GM21423 (cell line): Measurements from ENCODE around the gene ALDH5A1.

ENCODE experiments used
- ATAC-seq: cut with Tn5 transposase; IDR thresholded peaks from one replicate; pipeline ENCODE4 v1.9.1; 2021; ENCODE audit warnings: mild to moderate bottlenecking, moderate library complexity; ENCODE audit not compliant: unreplicated experiment

The ALDH5A1 gene

DNA sequence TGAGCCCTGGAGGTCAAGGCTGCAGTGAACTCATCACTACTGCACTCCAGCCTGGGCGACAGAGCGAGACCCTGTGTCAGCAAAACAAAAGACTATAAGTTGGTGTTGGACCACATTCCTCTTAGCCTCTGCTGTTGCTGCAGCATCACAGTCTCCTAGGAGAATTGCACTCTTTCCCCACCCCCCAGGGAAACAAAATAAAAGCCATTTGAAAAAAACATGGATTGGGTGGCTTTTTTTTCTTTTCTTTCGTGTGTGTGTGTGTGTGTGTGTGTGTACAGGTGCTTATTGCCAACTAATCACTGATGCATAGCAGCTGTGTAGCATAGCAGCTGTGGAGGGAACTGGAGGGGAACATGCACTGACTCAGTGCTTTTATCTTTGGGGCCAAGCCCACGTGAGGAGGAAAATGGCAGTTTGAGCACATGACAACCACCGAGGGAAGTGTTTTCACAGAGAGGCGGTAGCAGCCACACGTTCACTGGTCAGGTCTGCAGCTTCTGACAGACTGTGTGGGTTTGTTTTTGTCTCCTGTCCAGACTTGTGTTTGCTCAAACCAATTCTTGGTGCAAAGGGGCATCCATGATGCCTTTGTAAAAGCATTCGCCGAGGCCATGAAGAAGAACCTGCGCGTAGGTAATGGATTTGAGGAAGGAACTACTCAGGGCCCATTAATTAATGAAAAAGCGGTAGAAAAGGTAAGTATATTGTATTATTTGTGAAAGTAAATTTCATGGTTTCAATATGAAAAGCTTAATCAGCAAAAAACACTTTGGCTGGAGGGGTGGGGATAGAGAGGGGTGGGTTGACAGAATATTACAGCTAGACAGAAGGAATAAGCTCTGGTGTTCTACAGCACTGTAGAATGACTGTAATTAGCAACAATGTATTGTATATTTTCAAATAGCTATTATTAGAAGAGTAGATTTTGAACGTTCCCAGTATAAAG is 27.7 kb downstream of the ALDH5A1 start:
- ATAC-seq, result peak; percentile 50

DNA sequence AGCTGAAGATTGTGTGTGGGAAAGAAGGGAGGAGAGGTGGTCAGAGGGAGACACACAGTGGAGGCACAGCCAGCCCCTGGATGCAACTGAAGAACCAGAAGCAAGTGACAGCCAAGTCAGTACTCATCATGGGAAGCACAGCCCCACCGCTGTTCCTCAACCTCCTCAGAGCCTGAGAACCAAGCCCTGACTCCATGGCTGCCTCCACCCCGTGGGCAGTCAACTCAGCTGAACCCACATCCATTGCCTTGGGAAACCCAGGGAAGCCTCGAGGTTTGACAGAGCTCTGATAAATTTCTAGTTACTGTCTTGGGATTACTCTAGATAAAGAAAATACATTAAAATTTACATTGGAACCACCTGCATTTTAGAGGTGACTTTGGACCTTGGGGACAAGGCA is 29.6 kb downstream of the ALDH5A1 start:
- ATAC-seq, result no peak

DNA sequence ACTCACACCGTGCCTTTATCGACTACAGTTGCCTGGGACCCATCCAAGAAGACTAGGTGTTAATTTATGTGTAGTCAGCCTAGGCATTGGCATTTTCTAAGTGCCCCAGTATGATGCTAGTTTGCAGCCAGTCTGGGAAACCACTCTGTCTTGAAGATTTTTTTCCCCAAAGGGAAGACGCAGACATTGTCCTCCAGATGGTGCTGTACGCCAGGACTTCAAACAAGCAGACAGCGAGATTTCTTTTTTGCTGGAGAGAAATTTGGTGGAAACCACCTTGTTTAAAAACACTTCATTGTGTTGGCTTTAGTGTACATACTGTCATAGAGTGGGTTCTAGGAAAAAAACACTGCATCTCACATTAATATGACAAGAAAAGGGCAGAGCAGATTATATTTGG is 30.0 kb downstream of the ALDH5A1 start:
- ATAC-seq, result no peak

DNA sequence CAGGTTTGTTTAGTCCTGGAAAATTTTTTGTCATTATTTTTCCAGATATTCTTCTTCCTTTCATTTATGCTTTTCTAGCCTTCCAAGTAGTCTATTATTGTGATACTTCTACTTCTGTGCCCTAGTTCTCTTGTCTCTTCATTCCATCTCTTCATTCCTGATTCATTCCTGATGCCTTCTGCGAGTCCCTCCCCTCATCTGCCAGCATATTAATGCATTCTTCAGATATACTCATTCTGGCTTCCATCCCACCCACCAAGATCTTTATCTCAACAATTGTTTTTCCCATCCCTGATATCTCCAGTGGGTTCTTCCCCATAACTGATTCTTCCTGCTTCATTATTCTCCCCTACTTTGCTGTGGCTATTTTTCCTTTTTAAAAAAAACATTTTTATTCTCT is 35.2 kb downstream of the ALDH5A1 start:
- ATAC-seq, result no peak

DNA sequence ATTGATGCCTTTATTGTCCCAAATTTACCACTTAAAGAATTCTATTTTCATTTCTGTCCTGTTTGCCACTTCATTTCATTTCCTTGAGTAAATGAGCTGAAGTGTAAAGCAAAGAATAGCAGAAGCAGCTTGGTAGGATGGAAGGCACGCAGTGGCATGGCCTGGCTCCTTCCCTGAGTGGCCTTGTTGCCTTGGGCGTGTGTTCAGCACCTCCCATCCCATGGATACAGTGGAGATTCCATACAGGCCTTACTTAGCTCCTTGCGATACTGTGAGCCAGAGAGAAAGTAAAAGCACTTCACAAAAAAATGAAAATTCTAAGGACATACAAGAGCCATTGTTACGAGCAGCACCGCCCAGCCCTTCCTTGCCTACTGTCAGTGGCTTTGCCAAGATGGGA is 39.6 kb downstream of the ALDH5A1 start:
- no peak for ATAC-seq

DNA sequence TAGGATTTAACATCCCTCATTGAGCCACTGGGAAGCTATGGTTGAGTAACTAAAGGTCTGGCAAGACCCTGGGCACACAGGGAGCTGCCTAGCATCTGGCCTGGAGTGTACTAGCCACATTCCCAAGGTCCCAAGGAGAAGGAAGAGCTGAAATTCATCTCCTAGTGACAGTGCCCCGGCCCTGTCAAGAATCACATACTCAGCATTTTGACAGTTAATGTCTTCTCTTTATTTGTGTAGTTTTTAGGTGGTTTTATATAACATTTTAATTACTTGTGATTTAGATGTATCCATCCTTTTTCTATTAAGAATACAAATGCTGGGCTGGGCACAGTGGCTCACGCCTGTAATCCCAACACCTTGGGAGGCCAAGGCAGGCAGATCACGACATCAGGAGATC is 40.4 kb downstream of the ALDH5A1 start:
- no peak for ATAC-seq

DNA sequence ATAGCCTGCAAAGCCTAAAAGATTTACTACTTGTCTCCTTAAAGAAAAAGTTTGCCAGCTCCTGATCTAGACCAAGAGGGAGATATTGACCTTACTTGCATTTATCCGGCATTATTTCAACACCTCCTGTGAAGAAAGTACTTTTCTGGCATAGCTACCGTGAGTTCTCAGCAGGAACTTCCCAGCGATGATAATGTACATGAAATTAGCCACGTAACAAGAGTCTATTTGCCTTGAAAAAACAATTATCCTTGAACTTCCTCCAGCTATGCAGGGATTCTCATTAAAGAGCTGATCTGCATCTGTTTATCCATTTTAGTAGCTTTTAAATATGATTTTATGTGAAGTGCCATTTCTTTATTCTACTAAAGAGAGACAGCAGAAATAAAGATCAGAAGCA is 41.7 kb downstream of the ALDH5A1 start:
- ATAC-seq, result no peak

DNA sequence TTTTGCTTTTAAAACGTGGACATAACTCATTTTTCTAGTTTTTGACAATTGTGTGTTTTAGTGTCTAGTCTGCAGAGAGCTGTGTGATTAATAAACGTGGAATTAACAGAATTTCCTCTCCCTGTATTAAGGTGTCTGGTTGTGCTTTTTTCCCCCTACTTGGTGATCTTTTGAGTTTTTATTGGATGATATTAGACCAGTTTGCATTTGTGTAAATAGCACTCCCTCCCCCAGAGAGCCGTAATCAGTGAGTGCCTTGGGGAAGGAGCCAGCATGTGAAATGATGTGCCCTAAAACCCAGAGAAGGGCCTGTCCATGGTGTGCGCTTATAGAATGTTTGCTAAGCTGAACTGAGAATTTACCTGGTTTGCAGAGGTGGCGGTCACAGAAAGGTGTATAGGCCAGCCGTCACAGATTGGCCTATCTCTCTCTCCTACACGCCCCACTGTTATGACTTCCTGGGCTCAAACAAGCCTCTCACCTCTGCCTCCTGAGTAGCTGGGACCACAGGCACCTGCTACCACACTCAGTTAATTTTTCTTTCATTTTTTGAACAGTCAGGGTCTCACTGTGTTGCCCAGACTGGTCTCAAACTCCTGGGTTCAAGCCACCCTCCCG is 42.4 kb downstream of the ALDH5A1 start:
- ATAC-seq, result no peak

DNA sequence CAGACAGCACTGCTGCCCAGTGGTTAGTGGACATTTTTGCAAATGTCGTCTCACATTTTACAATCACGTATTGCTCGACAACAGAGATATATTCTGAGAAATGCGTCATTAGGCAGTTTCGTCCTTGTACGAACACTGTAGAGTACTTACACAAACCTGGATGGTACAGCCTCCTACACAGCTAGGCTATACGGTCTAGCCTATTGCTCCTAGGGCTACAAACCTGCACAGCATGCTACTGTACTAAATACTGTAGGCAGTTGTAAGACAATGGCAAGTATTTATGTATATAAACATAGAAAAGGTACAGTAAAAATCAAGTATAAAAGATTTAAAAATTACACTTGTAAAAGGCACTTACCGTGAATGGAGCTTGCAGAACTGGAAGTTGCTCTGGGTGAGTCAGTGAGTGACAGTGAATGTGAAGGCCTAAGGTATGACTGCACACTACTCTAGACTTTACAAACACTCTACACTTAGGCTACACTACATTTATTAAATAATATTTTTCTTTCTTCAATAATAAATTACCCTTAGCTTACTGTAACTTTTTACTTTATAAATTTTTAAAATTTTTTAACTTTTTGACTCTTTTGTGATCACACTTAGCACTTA is 43.1 kb downstream of the ALDH5A1 start:
- ATAC-seq, result no peak

DNA sequence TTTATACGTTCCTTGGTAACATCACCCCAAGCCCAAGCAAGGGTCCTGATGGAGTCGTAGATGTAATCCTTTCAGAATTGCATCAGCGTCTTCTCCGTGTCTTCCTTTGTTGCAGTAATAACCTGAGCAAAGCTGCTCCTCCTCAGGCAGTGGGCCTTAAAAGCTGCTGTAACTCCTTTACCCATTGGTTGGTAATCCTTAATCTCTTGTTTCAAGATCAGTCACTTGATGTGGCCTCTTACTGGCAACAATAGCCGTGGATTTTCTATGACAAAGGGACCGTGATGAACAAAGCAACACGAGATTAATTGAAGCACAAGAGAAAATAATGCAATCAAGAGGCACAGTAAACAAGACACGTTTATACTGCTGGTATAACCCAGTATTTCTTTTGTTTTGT is 44.6 kb downstream of the ALDH5A1 start:
- ATAC-seq, result no peak

DNA sequence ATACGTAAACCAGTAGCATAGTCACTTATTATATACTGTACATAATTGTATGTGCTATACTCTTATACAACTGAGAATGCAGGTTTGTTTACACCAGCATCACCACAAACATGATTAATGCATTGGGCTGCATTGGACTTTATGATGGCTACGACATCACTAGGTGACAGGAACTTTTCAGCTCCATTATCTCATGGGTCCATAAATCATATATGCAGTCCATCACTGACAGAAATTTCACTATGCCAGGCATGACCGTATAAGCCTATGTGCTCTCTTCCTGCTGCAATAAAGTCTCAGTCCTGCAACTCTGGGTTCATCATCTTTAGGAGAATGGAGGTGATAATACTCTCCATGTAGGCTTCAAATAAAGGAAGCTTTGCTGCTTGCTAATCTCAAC is 45.4 kb downstream of the ALDH5A1 start:
- ATAC-seq, result no peak

DNA sequence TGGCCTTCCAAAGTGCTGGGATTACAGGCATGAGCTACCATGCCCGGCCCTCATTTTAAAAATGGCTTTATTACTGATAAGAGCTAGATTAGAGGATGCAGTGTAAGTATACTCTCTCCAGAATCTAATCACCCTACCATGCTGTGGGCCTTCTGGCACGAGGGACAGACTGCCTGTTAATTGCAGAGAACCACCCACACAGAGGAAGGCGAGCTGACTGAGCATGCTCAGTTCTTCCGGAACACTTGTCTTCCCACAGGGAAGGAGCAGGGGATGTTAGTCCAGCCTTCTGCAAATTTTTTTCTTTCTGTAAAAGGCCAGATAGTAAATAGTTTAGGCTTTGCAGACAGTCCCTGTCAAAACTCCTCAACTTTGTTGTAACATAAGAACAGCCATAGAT is 48.9 kb downstream of the ALDH5A1 start:
- no peak for ATAC-seq

DNA sequence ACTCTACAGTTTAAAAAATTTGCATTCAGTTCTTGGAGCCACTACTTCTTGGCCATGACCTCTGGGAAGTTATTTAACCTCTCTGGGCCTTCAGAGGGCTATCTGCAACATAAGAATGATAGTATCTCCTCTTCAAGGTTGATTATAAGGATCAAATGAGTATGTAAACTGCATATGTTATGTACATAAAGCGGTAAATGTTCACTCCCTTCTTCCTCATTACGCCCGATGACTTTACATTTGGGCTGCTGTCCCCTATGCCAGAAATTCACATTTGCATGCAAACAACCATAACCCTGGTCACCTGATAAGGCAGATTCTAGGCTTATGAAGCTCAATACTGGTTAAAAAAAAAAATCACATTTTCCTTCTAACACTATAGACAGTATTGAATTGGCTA is 50.4 kb downstream of the ALDH5A1 start:
- ATAC-seq, result no peak

DNA sequence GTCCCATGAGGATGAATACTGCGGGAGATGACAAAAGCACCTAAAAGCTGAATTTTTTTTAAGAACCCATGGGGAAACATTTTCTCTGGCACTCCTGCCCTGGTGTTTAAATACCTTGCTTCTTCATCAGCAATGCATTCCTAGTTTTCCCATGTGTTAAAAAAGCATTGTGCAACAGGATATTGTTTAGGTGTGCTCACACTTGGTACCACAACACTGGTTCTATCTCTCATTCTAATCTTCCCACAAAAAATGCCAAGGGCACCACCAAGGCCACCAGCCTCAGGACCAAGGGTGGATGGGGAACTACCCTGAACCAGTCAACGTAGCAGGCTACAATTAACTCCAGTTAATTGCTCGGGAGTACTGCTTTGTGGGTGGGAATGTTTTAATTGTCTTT is 50.9 kb downstream of the ALDH5A1 start:
- ATAC-seq, result no peak

DNA sequence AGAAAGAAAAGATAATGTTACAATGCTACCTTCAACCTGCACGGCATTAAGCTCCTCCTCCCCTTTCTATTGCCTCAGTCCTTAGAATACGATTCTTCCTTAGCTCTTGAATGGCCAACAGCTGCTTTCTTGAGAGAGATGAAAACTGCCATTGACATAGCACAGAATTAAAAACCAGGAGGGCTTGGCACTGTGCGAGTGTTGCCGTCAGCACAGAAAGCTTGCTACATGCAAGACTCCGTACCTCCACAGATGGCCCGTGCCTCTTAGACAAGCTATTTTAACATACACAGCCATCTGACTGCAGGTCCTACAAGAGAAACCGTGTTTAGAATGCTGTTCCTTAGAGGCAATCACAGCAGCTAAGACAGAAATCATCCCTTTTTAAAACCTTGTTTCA is 51.7 kb downstream of the ALDH5A1 start:
- no peak for ATAC-seq

DNA sequence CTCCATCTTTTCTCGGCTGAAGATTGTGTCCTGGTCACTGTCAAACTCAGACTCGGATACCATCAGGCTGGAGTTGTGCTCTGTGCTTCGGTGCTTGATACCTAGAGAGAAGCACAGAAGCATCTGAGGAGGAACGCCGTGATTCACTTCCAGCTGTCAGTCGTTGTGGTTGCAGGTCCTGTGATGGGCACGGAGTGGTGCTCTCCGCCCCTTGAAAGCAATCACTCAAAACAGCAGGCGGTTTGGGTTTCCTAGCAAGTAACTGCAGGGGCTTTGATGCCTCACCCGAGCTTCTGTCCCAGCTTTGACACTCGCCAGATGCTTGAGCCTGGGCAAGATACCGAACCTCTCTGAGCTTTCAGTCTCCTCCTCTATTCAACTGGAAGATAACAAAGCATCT is 52.5 kb downstream of the ALDH5A1 start:
- peak; percentile 82 for ATAC-seq

DNA sequence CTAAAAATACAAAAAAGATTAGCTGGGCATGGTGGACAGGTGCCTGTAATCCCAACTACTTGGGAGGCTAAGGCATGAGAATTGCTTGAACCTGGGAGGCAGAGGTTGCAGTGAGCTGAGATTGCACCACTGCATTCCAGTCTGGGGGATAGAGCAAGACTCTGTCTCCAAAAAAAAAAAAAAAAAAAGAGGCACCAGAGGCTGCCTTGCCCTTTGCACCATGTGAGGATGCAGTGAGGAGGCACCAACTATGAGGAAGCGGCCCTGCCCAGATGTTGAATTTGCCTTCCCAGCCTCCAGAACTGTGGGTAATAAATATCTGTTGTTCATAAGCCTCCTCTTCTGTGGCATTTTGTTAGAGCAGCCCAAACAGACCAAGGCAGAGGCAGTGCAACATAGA is 54.4 kb downstream of the ALDH5A1 start:
- ATAC-seq, result no peak

DNA sequence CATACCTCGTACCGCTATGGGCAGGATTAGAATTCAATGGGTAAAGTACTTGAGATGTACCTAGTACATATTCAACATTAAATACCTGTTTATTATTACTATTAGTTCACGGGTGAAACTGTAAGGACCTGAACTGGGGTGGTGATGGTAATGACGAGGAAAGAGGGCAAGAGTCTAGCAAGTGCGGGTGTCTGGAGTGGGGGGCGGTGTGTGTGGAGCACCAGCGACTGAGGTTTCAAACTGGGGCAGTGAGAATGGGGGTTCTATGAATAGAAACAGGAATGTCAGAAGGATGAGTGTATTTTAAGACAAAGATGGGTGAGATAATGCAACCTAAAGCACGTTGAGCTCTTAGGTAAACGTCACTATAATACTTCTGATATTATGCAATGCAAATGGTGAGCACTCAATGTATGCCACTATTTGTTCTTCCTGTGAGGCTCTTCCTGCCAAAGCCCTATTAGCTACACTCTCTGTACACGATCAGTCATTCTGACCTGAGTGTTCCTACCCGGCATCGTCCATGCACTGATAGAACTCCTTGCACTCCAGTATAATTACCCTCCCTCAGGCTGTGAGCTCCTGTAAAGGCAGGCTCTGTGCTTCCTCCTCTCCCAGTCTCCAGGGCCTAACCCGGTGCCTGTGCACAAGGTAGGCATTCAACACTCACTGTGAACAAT is 55.0 kb downstream of the ALDH5A1 start:
- ATAC-seq, result no peak

DNA sequence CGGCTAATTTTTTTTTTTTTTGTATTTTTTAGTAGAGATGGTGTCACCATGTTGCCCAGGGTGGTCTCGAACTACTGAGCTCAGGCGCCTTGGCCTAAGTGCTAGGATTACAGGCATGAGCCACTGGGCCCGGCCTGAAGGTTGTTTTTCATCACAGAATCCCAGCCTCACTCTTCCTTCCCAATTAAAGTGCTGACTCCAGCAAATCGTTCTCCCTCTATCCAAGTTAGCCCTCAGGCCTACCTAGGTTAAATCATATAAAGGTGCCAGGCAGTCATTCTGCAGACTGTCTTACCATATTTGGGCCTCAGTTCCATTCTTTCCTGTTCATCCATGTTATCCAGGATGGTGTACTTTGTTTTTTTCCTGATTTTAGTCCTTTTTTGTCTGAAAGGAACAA is 56.4 kb downstream of the ALDH5A1 start:
- ATAC-seq, result no peak

DNA sequence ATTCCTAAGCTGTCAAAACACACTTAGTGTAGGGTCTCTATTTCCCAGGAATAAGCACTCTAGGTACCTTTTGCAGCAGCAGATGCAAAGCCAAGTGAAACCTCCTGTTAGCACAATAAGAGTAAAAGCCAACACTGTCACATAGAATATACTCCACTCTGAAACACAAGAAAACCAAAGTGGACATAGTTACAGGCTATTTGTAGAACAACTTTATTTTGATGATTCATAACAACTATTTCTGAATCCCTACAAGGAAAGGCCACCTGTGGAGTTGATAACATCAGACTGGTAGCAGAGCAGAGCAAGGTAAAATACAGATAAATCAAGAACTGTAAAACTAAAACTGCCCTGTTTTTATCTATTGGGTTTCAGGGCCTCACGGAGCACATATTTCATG is 59.7 kb downstream of the ALDH5A1 start:
- ATAC-seq, result no peak

DNA sequence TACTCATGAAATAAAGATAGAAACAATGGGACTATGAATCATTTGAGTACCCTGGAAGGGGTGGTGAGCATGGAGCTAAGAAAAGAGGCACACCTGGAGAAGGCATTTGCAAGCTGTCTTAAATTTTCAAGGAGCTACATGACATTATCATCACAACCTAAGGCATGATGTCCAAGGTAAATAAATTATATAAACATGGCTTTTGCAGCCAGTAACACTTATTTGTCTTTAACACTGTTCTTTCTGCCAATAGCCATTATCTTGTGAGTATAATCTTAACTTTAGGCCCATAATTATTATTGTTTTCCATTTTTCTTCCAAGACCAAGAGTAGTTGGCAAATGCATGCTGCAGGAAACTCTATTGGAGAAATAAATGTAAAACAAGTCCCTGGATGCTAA is 63.7 kb downstream of the ALDH5A1 start:
- no peak for ATAC-seq

DNA sequence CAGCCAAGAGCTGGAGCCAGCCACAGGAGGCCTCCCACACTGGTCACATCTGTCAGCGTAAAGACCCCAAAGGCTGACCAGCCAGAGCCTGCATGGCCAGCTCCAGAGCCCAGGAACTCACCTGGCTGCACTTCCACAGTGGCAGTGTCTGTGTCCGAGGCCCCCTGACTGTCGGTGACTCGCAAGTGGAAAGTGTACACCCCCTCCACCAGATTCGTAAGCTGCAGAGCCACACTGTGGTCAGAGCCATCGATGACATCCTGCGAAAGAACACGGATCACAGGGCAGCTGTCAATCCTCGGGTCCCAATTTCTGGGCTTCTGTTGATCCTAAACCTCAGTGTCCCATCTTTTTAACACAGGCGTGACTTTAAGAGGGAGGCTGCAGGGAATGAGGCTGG is 69.3 kb downstream of the ALDH5A1 start:
- ATAC-seq, result no peak
